H4 (cell line): ENCODE results near the gene VPS13D. TPM values are rescaled to one million over a fixed set of nuclear protein-coding genes. Genes with fewer than 3 reads are reported as not detected.

Experiments
- DNase-seq: peaks from one replicate; pipeline ENCODE4 v3.0.0-alpha.2; 2015; ENCODE audit warnings: low spot score
- total RNA-seq: library from RNA; depleted of rRNA; stranded (reverse); fragments of >200 nt; shearing (Covaris generic); gene quantifications from 2 replicates; pipeline ENCODE4 v1.2.3, GENCODE V29; 2014

Gene VPS13D
- total RNA-seq, 1 experiment from 2014 or later = 9.6 TPM

DNA sequence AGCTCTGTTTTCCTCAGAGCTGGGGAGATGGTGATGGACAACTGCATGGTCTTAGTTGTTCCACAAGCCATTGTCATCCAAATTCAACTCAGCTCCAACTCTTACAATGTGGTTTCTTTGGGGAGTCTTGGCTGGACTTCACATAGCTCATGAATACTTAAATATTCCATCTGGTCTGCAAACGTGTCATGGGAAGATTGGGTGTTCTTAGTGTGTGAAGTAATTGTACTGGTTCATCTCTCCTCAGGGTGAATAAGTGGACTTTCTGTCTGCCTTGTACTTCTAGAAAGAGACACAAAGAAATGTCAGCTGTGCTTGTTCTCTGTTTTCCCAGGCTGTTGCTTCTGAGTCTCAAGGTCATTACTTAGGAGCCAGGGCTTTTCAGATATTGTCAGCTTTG lies 106.6 kb downstream of the VPS13D start:
- DNase-seq = no peak

DNA sequence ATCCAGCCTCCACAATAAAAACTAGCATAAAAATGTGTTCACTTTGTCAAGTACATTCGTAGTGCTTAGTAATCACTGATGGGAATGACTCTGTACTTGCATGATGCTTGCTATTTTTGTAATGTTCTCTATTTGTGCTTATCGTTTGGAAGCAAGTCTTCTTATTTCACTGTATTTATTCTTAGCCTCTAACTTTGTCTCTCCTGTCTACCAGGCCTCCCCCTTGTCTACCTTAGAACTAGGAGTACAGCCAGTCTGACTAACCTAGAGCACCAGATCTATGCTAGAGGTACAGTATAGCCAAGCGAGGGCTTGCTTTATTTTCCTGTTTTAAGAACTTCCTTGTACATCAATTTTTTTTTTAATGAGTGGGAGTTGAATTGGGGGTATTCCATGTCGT lies 108.2 kb downstream of the VPS13D start:
- DNase-seq = no peak

DNA sequence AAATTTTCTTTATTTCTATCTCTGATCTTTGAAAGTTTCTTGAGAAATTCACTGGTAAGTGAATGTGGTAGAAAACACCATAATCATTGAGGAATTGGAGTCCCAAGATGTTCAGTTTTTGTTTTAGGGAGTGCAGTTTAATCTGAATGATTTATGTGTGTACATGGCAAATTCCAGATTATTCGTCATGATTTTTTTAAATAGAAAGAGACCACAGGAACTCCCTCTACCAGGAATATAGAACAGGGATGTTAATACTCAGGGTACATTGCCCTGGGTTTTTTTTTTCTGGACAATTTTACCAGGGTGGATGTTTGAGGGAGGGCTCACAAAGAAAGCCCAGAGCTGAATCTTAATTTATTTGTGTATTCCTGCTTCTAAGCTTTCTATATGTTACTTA lies 109.0 kb downstream of the VPS13D start:
- DNase-seq = no peak

DNA sequence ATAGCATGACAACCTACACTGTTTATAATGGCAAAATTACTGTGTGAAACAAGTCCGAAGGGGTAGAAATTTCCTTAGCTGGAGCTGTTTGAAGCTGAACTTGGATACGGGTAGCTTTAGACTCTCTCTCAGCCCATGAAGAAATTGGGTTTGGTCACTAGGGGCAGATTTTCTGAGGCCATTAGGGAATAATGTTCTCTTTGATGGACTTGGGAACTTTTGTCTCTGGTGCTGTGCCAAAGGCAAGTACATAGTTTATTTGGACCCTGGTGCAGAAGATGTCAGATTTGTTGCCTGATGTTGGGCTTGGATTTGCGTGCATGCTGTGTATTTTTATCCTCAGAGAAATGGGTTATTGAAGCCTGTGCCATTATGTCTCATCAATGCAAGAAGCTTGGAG lies 109.6 kb downstream of the VPS13D start:
- DNase-seq = no peak

DNA sequence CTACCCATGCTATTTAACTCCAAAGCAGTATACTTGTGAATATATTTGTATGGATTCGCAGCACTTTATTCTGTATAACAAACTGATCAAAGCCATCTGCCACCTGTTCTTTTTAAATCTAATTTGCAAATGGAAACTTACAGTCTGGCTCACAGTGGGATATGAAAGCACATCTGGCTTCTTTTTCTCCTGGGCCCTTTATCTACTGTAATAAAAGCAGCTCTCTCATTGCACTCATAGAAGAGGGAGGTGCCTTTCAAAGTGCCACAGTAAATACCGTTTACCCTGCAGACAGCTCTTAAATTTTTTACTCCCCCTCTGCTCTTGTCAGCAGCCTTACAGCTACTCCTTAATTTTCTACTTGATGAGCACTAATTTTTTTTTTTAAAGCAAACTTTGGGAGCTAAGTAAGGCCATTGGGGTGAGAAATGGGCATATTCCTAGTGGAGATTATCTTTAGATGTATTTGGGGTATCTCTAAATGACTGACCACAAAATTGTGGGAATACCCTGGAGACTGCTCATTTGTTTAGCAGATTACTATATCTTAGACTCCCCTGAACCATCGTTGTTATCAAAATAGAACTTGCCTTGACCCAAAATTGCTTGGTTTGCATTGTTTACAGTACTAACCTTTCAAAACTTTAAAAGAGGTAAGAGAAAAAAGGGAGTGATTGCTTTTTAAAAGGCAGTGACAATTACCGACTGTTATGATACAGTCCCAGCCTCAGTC lies 110.1 kb downstream of the VPS13D start:
- no peak for DNase-seq

DNA sequence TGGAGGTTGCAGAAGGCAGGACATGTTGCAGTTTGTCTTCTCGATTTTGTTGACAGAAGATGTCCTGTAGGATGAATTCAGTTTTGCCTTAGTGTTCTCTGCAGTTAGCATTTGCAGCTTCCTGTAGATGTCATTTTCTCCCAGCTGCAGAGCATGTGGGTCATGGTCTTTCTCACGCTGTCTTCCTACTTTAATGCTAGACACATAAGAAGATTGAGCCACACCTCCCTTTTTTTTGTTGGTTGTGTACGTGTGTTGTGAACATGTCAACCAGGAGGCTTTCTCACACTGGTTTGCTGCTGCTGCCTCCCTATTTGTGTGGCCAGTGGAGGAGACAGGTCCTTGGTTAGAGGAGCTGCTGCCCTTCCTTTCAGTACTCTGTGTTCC lies 110.7 kb downstream of the VPS13D start:
- no peak for DNase-seq

DNA sequence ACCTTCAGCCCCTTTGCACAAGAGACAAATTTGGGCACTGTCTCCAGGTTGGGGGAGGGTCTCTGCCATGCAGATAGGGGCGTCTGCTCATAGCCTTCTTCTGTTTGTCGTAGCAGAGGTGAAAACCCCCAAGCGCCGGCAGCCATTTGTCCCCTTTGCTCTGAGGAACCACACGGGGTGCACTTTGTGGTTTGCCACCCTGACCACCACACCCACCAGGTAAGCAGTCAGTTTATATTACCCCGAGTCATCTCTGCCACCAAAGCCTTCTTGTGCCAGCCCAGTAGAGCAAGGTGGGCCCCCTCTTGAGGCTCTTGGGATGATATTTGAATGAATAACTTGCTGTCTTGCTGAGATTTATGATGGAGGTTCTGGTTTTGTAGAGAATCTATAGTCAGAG lies 111.8 kb downstream of the VPS13D start:
- DNase-seq = no peak

DNA sequence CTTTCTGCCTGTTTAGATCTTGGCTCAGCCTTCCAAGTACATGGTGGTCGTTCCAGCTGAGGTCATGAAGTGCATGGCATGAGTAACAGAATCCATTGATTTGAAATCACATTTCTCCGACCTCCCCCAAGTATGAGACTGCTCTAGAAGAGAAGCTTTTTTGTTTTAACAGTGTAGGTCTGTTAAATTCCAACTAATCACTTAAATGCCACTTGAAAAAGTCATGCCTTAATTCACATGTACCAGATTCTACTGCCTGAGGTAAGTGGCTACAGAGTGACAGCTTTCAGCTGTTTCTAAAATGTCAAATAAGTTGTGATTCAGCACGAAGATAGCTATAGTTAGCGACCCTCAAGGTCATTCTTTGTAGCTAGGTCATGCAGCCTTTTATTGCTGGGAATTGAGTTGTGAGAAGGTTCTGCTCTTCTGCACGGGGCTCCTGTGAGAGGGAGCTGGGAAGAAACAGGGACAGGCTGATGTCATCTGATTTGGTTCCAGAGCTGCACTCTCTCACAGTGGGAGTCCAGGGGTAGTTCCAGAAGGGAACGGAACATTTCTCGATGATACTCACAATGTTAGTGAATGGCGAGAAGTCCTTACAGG lies 112.7 kb downstream of the VPS13D start:
- no peak for DNase-seq

DNA sequence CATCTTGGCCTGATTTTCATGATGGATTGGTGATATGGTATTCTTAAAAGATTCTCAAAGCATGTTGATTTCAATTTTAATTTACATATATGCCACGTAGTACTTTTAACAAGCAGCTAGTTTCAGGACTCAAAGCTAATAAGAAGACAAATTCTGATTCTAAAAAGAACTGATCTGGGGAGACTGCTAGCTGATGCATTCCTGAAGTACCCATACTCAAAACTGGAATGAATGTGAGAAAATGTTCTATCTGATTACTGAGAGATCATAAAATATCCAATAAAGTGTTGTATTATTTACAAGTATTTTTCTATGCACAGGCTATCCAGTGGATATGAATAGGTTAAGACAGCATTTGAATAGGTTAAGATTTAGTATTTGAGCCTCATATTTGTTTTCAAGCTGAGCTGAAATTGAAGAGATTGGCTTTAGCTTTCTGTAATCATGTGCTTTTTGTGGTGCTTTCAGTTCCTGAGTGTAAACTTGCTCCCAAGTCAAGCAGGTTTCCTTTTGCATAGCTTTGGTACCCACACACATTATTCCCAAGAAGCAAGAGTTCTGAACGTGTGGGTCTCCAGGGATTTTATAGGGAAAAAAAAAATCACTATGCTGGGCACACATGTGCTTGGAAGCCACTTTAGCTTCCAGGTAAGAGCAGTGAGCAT lies 114.1 kb downstream of the VPS13D start:
- DNase-seq = no peak

DNA sequence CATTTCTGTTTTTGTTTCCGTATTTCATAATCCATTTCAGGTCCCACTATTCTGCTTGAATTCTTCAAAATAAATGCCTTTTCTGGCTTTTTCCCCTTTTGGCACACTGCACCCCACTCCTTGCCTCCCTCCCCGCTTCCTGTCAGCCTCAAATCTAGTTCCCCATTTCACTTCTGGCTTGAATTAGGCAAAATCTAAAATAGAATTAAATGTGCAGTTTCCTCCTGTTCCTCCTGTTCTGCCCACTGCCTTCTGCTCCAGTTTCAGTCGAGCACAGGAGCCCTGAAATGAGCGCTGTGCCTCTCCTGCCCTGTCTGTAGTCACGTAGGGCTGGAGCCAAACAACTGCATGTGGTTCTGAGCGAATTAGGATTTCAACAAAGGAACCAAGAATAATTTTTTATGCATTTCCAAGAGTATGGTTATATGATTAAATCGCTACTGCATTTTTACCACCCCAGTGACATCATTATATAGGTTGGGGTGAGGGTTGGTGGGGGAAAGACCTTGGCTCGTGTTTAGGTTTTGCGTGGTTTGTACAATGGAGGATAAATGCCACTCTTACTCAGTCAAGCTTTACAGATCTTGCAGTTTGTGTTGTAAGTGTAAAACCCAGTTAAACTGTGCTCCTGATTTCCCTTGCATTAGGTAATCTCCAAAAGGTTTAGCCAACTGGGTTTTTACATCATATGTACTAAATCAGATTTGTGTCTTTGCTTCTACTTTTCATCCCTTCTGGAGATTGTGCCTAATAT lies 114.9 kb downstream of the VPS13D start:
- no peak for DNase-seq

DNA sequence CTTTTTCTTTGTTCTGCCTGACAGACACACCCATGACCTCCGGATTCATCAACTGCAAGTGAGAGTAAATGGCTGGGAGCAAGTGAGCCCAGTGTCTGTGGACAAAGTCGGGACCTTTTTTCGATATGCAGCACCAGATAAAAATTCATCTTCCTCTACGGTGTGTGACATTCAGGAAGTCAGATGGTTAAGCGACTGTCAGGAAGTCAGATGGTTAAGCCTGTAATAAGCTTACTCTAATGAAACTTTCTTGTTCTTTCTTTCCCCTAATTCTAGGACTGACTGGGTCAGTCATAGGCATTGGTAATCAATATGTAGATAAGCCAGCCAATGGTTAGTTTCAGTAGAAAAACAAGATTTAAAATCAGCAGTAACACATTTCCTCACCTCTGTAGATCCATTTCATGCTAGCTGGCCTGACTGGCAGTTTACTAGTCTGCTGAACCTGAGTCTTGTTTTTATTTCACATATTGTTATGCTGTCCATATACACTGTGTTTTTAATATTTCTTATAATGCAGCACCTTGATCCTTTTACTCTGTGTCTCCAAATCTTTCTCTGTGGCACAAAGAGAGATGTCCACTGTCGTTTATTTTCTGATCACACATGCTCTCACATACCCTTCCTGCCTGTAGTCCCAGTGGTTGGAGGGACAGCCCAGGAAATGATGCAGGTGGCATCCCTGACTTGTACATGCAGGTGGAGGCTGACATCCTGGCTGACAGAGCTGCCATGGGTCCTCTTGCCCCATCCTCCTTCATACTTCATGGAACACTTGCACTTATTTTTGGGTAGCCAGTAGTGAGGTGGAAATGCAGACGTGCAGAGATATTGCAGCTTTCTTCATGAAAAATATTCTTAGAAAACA lies 115.8 kb downstream of the VPS13D start:
- DNase-seq = no peak

DNA sequence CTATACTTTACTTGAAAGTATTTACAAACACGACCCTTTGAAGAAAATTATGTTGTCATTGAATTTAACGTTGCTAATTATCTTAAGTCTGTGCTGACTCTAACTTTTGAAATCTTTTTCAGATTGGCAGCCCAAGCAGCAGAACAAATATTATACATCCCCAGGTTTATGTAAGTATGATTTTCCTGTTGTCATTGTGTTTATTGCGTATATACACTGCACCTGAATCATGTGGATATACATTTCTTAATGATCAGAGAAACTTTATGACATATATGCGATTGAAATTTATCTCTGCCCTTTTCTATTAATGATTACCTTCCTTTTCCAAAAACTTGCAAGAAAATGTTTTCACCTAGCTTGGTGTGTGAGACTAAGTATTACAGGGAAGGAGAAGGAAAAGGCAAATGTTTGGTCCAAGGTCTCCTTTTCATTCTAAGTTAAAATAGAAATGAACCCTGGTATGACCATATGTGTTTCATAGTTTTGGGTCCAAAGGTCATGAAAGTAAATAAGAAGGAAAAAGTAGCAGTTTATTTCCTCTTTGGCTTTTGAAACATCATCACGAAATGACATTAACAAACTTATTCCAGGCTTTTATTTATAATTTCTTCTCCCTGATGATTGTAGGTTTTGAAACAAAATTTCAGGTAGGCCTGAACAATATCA lies 116.8 kb downstream of the VPS13D start:
- DNase-seq = no peak

DNA sequence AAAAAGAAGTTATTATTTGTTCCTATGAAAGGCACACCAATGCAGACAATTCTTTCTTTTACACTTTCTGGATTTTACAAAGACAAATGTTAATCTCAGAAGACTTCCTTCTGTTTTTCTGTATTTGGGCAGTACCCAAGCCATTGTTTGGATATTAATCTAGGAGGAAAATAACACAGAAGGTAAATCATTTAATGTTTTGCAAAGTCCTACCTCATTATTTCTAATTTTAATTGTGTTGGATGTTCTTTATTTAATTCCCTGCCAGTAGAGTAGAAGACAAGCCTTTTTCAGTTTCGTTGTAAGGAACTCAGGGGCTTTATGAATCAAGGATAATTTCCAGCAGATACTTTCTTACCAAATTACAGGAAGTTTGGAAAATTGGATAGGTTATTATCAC lies 118.3 kb downstream of the VPS13D start:
- DNase-seq = no peak

DNA sequence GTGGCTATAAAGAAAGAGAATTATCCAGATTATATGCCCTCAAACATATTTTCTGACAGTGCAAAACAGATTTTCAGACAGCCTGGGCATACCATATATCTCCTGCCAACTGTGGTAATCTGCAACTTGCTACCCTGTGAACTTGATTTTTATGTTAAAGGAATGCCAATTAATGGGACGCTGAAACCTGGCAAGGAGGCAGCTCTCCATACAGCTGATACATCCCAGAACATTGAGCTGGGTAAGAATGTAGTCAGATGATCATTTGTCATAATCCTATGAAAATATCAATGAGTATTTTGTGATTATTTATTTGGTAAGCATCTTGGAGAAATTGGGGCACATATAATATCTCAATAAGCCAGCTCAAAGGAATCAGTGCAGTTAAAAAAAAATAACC lies 124.2 kb downstream of the VPS13D start:
- no peak for DNase-seq

DNA sequence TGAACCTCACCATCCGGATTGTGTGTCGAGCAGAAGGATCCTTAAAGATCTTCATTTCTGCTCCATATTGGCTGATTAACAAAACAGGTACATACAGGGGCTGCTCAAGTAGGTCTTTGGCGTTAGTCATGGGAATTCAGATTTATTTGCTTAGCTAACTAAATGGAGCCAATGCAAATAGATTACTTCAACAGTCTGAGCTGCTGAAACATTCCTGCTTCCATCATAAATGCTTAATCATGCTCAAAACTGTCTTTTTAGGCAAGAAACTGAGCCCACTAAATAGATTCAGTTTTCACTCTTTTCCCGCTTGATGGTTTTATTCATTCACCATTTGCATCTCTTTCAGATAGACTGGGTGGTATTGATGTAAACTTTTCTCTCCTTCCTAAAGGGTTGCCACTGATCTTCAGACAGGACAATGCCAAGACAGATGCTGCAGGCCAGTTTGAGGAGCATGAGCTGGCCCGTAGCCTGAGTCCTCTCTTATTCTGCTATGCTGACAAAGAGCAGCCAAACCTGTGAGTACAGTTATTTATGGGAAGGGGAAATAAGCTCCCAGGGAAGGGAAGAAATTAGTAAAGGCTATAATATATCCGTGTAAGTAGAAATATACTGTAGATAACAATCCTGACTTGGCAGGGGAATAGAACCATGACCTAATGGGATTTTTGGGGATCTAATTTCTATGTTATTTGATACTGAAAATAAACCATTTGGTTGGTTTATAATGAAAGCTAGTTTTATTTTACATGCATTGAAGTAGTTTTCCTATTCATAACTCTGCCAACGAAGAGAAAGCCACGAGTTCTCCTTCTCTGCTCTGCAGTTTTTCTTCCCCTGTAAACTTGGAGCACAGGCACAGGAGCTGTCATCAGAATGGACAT lies 126.4 kb downstream of the VPS13D start:
- no peak for DNase-seq

DNA sequence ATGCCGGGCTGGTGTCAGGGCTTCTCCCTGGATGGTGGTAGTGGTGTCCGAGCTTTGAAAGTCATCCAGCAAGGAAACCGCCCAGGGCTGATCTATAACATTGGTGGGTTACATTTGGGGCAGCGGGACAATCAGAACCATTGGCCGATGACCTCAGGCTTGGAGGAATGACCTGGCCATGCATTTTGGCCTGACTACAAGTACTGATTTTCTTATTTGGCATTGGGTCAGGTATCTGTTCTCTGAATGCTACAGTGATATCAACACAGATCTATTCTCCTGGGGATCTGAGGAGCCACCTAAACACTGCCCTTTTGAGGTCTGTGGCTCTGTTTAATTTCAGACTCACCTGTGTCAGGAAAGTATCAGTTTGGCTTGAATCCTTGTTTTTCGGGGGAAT lies 128.7 kb downstream of the VPS13D start:
- no peak for DNase-seq

DNA sequence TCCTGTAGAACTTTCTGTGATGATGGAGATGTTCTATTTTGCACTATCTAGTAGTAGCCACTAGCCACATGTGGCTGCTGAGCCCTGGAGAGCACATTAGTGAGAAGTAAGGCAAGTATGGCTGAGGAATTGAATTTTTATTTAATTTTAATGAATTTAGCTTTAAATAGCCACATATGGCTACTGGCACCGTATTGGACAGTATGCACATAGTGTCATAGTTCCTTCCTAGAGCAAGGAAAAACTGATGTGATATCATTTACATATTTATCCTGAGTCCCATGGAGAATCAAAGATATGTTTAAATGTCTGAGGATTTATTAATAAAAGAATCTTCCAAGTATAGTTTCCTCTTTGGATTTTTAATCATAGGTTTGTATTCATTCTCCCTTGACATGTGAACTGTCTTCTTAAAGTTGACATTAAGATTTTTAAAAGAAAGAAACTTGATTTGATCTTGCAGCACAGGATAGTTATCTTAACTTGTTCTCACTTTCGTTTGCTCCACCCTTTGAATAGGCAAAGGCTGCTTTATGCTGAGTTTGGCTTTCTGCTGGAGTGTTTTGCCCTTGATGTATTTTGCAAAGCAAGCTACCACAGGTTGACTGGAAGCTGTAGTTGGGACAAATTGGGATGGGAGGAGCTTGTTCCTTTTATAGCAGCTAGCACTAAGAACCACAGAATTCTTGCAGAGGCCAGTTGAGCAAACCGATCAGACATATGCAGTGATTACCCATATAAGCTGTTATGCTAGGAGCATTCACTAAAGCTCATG lies 129.7 kb downstream of the VPS13D start:
- DNase-seq = no peak

DNA sequence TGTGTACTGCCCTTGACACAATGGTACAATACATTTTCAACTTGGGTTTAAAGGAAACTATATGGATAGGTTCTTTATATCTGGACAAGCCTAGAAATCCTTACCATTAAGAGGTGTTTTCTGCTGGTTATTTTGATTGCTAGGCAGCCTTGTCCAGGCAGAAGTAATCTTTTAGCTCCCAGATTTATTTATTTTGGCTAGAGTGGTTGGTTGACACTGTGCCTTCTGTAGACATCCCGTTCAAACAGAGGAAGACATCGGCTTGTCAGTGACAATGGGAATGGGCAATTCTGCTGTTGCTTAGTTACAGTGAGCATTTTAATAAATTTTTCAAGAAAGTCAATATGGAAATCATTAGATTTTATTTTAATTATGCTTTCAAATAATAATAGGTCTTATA lies 138.8 kb downstream of the VPS13D start:
- no peak for DNase-seq

DNA sequence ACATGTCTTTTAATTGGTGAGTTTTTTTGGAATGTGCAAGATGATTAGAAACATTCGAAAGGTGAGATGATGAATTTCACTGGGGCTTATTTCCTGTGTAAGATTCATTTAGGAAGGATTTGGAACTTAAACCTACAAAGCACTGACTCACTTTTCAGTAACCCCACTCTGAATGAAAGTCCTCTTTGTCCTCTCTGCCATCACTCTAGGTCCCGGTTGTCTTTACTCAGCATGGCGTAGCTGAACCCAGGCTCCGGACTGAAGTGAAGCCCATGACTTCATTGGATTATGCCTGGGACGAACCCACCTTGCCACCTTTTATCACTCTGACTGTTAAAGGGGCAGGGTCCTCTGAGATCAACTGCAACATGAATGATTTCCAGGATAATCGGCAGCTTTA lies 139.4 kb downstream of the VPS13D start:
- DNase-seq = no peak
